Thyroid gland (tissue), 4 donors: ENCODE data around the gene AZGP1. TPM values are rescaled to one million over a fixed set of nuclear protein-coding genes. Genes with fewer than 3 reads are reported as not detected.
"Not testable (repeated sequence)": the region's sequence is repeated elsewhere in the genome, so short reads cannot be mapped to it uniquely, and the experiment has no call there.

Experiments used
- DNase-seq, 2 donors: peaks; one replicate each; pipeline ENCODE4 v3.0.0-alpha.2; 2019
- H3K27ac ChIP-seq, 3 donors: fragments of 200-600 bp; sonication (generic); 1 replicate in 2 of 3; 2 replicates in 1 of 3; pipeline ENCODE4 v1.5.1; 2016 to 2019; ENCODE audit warnings: mild to moderate bottlenecking in 1 of 3, moderate library complexity in 1 of 3
- H3K27me3 ChIP-seq: fragments of 200-600 bp; sonication (generic); one replicate; pipeline ENCODE4 v1.5.1; 2019
- H3K36me3 ChIP-seq, 2 donors: fragments of 200-600 bp; sonication (generic); one replicate each; pipeline ENCODE4 v1.5.1; 2016 to 2019
- H3K4me1 ChIP-seq, 2 donors: fragments of 200-600 bp; sonication (generic); one replicate each; pipeline ENCODE4 v1.5.1; 2017 to 2019
- H3K4me3 ChIP-seq, 3 donors: fragments of 200-600 bp; sonication (generic); replicated peaks in 1 of 3; 1 replicate in 2 of 3; 2 replicates in 1 of 3; pipeline ENCODE4 v1.5.1; 2016; ENCODE audit warnings: mild to moderate bottlenecking in 1 of 3
- H3K9me3 ChIP-seq: fragments of 200-600 bp; sonication (generic); one replicate; pipeline ENCODE4 v1.5.1; 2017
- CTCF ChIP-seq, 6 experiments: fragments of 200-600 bp in 3 of 6; fragments of 450-650 bp in 3 of 6; sonication (generic) in 3 of 6; IDR thresholded peaks; one replicate each; pipeline ENCODE4 v1.5.1; 2016 to 2019; ENCODE audit warnings: antibody characterized with exemption in 6 of 6, mild to moderate bottlenecking in 2 of 6, inconsistent platforms in 1 of 6, moderate library complexity in 1 of 6
- POLR2A ChIP-seq, 2 donors: fragments of 450-650 bp; IDR thresholded peaks; one replicate each; pipeline ENCODE4 v1.6.1; 2017; ENCODE audit warnings: antibody characterized with exemption in 2 of 2, mild to moderate bottlenecking in 2 of 2, moderate library complexity in 1 of 2
- WGBS, 2 donors: methylation state at CpG; one replicate each; pipeline ENCODE4 v1.1.5; 2017; 5-methylcytosine and 5-hydroxymethylcytosine counted together
- intact Hi-C: fragments of 100-400 bp; cut with DNase I; formaldehyde crosslinking; loops from one replicate; pipeline ENCODE4 v1.15.1; 2023
- total RNA-seq, 4 donors: library from RNA; depleted of rRNA; stranded (reverse); fragments of >200 nt; gene quantifications; one replicate each; pipeline ENCODE4 v1.2.3, GENCODE V29; 2016

AZGP1 gene
- total RNA-seq, 4 donors from 2014 or later: 1.6 to 3.5 (median 3.1) TPM; not detected in 1

- no peak for DNase-seq
- TF ChIP-seq POLR2A (IDR thresholded peaks at IDR 0.05) (no peak), CTCF (IDR thresholded peaks at IDR 0.05) (no peak)
- H3K36me3 ChIP-seq: no peaks in the 10 kb centered on the region
- intact Hi-C loops: no loop called here
- H3K4me1 ChIP-seq: no peaks in the 10 kb centered on the region
- H3K9me3 ChIP-seq: no peaks in the 10 kb centered on the region
- 66 to 72% methylated on average over 5 of the region's 5 CpGs for WGBS, 2 donors
- no peak overlapping the region for H3K27ac ChIP-seq
- no peaks in the 10 kb centered on the region for H3K27me3 ChIP-seq
- H3K4me3 ChIP-seq: no peak overlapping the region
These were observed 12.0 kb upstream of the AZGP1 start for GRCh38 chr7:99987846-99988245.

- H3K9me3 ChIP-seq, intact Hi-C loops, H3K27me3 ChIP-seq, H3K4me1 ChIP-seq, DNase-seq, H3K27ac ChIP-seq, H3K4me3 ChIP-seq, H3K36me3 ChIP-seq: not testable (repeated sequence)
- 79 to 82% methylated on average over 13 to 14 of the region's 14 CpGs for WGBS, 2 donors
These were observed 11.5 kb upstream of the AZGP1 start for GRCh38 chr7:99987306-99987705.

GRCh38 chr7:99984593-99984992 is 8.8 kb upstream of the AZGP1 start:
- H3K9me3 ChIP-seq: no peaks in the 10 kb centered on the region
- 20 to 38% methylated on average over 2 of the region's 2 CpGs for WGBS, 2 donors
- no peaks in the 10 kb centered on the region for H3K4me1 ChIP-seq
- no peak overlapping the region for H3K4me3 ChIP-seq
- H3K27me3 ChIP-seq: no peaks in the 10 kb centered on the region
- intact Hi-C loops: no loop called here
- H3K27ac ChIP-seq: no peak overlapping the region
- peak; percentile 22 to 40 for DNase-seq
- no peak for TF ChIP-seq POLR2A (IDR thresholded peaks at IDR 0.05)
- no peak for TF ChIP-seq CTCF (IDR thresholded peaks at IDR 0.05)
- H3K36me3 ChIP-seq: no peaks in the 10 kb centered on the region

GRCh38 chr7:99981066-99981465 is 5.2 kb upstream of the AZGP1 start:
- not testable (repeated sequence) for H3K9me3 ChIP-seq
- 74 to 77% methylated on average over 7 of the region's 7 CpGs for WGBS, 2 donors

GRCh38 chr7:99980448-99980872 is 4.6 kb upstream of the AZGP1 start:
- H3K4me3 ChIP-seq, intact Hi-C loops: not testable (repeated sequence)
- 66 to 73% methylated on average over 4 of the region's 4 CpGs for WGBS, 2 donors

More at GRCh38 chr7:99981066-99981465, 5.2 kb upstream of the AZGP1 start:
- intact Hi-C loops, H3K27me3 ChIP-seq, DNase-seq, H3K4me3 ChIP-seq, H3K27ac ChIP-seq, H3K4me1 ChIP-seq, H3K36me3 ChIP-seq: not testable (repeated sequence)

GRCh38 chr7:99979814-99980225 is 4.0 kb upstream of the AZGP1 start:
- TF ChIP-seq CTCF (IDR thresholded peaks at IDR 0.05): peak; percentile 21 to 72 (median 62)
- not testable (repeated sequence) for H3K9me3 ChIP-seq, H3K4me1 ChIP-seq, H3K27ac ChIP-seq, H3K36me3 ChIP-seq, H3K4me3 ChIP-seq, H3K27me3 ChIP-seq
- WGBS, 2 donors: 20 to 22% methylated on average over 7 of the region's 10 CpGs
- intact Hi-C loops: loop anchor here (5.0 kb wide), 2 partner anchors 58 to 152 kb away; no protein-coding TSS in a partner anchor
- DNase-seq: peak; percentile 54

More at GRCh38 chr7:99980448-99980872, 4.6 kb upstream of the AZGP1 start:
- DNase-seq, H3K36me3 ChIP-seq, H3K27ac ChIP-seq, H3K27me3 ChIP-seq, H3K9me3 ChIP-seq, H3K4me1 ChIP-seq: not testable (repeated sequence)

- intact Hi-C loops: loop anchor here (5.0 kb wide), 2 partner anchors 54 to 156 kb away; no protein-coding TSS in a partner anchor
- no peak for TF ChIP-seq CTCF (IDR thresholded peaks at IDR 0.05)
- no peak for TF ChIP-seq POLR2A (IDR thresholded peaks at IDR 0.05)
- Histone ChIP-seq H3K36me3 (no peaks in the 10 kb centered on the region), H3K4me3 (no peak overlapping the region), H3K27ac (no peak overlapping the region), H3K27me3 (no peaks in the 10 kb centered on the region), H3K4me1 (no peaks in the 10 kb centered on the region), H3K9me3 (no peaks in the 10 kb centered on the region)
- 80 to 82% methylated on average over 13 of the region's 13 CpGs for WGBS, 2 donors
- no peak for DNase-seq
These were observed 795 bp upstream of the AZGP1 start for GRCh38 chr7:99976626-99977025.
